Measurements from ENCODE around the gene KRTAP12-1. TPM values are rescaled to one million over a fixed set of nuclear protein-coding genes. Genes with fewer than 3 reads are reported as not detected.

KRTAP12-1 gene
- polyA plus RNA-seq, 4 donors, result 0.09 TPM; not detected in 3

DNA sequence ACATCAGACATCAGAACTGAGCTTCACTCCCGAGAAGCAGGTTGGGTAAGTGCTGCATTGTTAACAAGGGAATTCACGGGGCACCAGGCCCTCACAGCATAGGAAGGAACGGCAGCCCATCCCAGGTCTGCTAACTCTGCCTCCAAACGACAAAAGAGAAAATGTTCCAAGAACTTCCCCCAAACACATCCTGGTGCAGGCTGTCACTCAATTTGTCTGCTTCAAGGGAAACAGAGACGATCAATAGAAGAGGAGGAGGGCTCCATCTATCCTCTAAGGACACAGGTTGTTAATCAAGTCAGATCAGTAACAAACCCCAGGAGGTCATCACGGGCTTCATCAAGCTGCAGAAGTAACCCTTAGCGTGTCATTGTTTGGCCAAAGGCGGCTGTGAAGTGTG is 32.9 kb upstream of the KRTAP12-1 start:
- FAIRE-seq, result no peak

GRCh38 chr21:44713846-44714245 is 31.9 kb upstream of the KRTAP12-1 start:
- H3K9me3 ChIP-seq (ENCODE audit: control insufficient read depth in 2 of 2, insufficient read depth in 1 of 2, low read depth in 1 of 2, low read length in 1 of 2), result no peaks in the 10 kb centered on the region
- H3K27ac ChIP-seq (ENCODE audit: low read depth in 1 of 3, low read length in 2 of 3), result no peak overlapping the region
- no peak for DNase-seq
- no peak overlapping the region for H3K4me3 ChIP-seq (ENCODE audit: low read depth in 1 of 3, low read length in 3 of 3)
- H3K36me3 ChIP-seq (ENCODE audit: control insufficient read depth in 3 of 3, insufficient read depth in 2 of 3, low read depth in 1 of 3, low read length in 3 of 3), result no peaks in the 10 kb centered on the region
- peaks cover 11 to 77% (median 39%) of the 10 kb centered on the region in 3 donors for H3K27me3 ChIP-seq (ENCODE audit: control insufficient read depth in 3 of 3, insufficient read depth in 3 of 3, low read length in 3 of 3)
- no peak for FAIRE-seq
- no peaks in the 10 kb centered on the region for H3K4me1 ChIP-seq (ENCODE audit: control insufficient read depth in 3 of 3, insufficient read depth in 2 of 3, low read depth in 1 of 3, low read length in 2 of 3)
- 84 to 90% (median 87%) methylated on average over 10 of the region's 10 CpGs for WGBS, 3 donors

More for the DNA sequence above, 32.9 kb upstream of the KRTAP12-1 start:
- H3K9me3 ChIP-seq (ENCODE audit: control insufficient read depth in 2 of 2, insufficient read depth in 1 of 2, low read depth in 1 of 2, low read length in 1 of 2), result no peaks in the 10 kb centered on the region
- no peaks in the 10 kb centered on the region for H3K4me1 ChIP-seq (ENCODE audit: control insufficient read depth in 3 of 3, insufficient read depth in 2 of 3, low read depth in 1 of 3, low read length in 2 of 3)
- no peak overlapping the region for H3K4me3 ChIP-seq (ENCODE audit: low read depth in 1 of 3, low read length in 3 of 3)
- H3K36me3 ChIP-seq (ENCODE audit: control insufficient read depth in 3 of 3, insufficient read depth in 2 of 3, low read depth in 1 of 3, low read length in 3 of 3), result no peaks in the 10 kb centered on the region
- H3K27me3 ChIP-seq (ENCODE audit: control insufficient read depth in 3 of 3, insufficient read depth in 3 of 3, low read length in 3 of 3), result peaks cover 7 to 66% (median 33%) of the 10 kb centered on the region in 3 donors
- 17 to 26% (median 18%) methylated on average over 8 of the region's 8 CpGs for WGBS, 3 donors
- DNase-seq, result no peak
- no peak overlapping the region for H3K27ac ChIP-seq (ENCODE audit: low read depth in 1 of 3, low read length in 2 of 3)

DNA sequence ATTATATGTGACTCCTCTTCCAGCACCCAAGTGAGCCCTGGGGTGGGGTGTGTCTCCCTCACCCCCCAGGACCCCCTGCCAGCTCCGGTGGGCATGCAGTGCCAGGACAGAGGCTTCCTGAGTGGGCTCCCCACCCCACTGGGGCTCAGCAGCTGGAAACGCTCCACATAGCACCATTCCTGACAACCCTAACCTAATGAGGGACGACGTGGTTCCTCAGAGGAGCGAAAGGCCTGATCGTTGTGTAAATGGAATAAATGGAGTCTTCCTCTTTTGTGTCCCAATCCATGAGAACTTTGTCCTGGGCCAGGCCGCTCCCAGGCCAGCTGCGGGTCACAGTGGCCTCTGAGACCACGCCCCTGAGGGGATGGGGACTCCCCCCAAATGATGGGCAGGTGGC is 31.2 kb upstream of the KRTAP12-1 start:
- FAIRE-seq, result no peak
- H3K27me3 ChIP-seq (ENCODE audit: control insufficient read depth in 3 of 3, insufficient read depth in 3 of 3, low read length in 3 of 3), result peaks cover 15 to 77% (median 39%) of the 10 kb centered on the region in 3 donors
- no peaks in the 10 kb centered on the region for H3K36me3 ChIP-seq (ENCODE audit: control insufficient read depth in 3 of 3, insufficient read depth in 2 of 3, low read depth in 1 of 3, low read length in 3 of 3)
- no peaks in the 10 kb centered on the region for H3K4me1 ChIP-seq (ENCODE audit: control insufficient read depth in 3 of 3, insufficient read depth in 2 of 3, low read depth in 1 of 3, low read length in 2 of 3)
- 12 to 42% (median 29%) methylated on average over 9 of the region's 9 CpGs for WGBS, 3 donors
- no peaks in the 10 kb centered on the region for H3K9me3 ChIP-seq (ENCODE audit: control insufficient read depth in 2 of 2, insufficient read depth in 1 of 2, low read depth in 1 of 2, low read length in 1 of 2)
- H3K4me3 ChIP-seq (ENCODE audit: low read depth in 1 of 3, low read length in 3 of 3), result no peak overlapping the region
- no peak for DNase-seq
- no peak overlapping the region for H3K27ac ChIP-seq (ENCODE audit: low read depth in 1 of 3, low read length in 2 of 3)

DNA sequence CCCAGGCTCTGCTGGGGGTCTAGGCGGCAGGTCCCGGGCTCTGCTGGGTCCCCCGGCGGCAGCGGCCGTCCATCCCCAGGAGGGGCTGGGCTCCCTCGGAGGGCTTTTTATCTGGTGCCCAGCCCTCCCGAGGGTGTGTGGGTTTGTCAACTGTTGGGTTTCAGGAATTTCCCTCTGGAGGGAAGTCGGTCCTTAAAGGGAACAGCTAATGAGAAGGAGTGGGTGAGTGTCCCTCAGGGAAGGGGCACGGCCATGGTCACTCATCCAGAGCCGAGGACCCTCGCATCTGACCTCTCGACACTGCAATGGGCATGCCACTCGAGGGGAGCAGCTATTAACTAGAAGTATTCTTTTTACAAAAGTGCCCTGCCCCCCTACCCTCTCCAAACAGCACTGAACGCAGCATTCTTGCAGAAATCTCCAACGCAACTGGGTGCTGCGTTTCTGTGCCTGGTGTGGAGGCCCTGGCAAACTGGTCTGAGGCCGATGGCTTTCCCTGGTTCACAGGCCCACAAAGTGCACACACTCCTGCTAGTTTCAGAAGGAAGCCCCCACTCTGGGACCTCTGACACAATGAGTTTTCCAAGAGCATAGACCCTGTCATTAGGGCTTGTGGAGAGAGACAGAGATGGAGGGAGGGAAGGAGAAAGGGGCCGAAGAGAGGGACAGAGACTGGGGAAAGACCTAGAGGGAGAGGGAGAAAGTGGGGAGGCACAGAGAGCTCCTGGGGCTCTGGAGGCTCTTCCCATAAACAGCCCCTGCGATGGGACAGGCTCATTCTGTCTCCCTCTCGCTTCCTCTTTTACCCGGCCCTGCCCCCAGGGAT is 30.5 kb upstream of the KRTAP12-1 start:
- DNase-seq (no peak), FAIRE-seq (no peak)
- Histone ChIP-seq H3K4me3 (ENCODE audit: low read depth in 1 of 3, low read length in 3 of 3) (no peak overlapping the region), H3K27ac (ENCODE audit: low read depth in 1 of 3, low read length in 2 of 3) (no peak overlapping the region), H3K27me3 (ENCODE audit: control insufficient read depth in 3 of 3, insufficient read depth in 3 of 3, low read length in 3 of 3) (peaks cover 17 to 82% (median 45%) of the 10 kb centered on the region in 3 donors), H3K4me1 (ENCODE audit: control insufficient read depth in 3 of 3, insufficient read depth in 2 of 3, low read depth in 1 of 3, low read length in 2 of 3) (no peaks in the 10 kb centered on the region), H3K9me3 (ENCODE audit: control insufficient read depth in 2 of 2, insufficient read depth in 1 of 2, low read depth in 1 of 2, low read length in 1 of 2) (no peaks in the 10 kb centered on the region), H3K36me3 (ENCODE audit: control insufficient read depth in 3 of 3, insufficient read depth in 2 of 3, low read depth in 1 of 3, low read length in 3 of 3) (no peaks in the 10 kb centered on the region)
- 15 to 21% (median 17%) methylated on average over 20 to 22 of the region's 22 CpGs for WGBS, 3 donors

DNA sequence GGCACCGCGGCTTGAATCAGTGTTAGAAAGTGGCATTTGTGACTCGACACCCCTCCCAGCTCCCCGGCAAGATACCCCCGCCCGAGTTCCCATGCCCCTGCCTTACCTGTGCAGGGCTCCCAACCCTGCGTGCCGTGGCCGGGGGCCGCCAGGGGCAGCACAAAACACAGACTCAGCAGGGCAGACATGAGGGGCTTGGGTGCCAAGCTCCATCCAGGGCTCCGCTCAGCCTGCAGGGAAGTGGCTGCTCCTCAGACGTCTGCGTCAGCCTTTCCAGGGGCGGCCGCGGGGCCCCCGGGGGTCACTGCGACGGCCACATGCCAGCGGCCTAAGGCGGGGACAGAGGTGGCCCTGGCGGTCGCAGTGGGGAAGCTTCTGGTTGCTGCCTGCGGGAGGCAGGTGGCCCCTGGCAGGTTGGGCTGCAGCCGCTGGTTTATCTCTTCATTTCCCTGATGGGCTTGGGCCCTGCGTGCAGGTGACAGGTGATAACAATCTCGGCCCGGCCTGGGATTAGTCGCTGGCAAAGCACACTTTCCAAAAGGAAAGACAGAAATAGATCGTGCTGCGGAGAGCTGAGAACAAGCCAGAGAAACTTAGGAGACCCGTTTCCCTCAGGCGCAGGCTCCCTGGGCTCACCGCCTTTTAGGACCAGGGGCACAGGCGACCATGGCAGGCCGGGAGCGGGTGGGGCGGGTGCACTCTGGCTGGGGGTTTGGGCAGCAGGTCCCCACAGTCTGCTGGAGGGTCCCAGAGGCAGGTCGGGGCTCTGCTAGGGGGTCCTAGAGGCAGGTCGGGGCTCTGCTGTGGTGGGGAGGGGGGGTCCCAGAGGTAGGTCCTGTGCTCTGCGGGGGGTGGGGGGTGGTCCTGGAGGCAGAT is 29.6 kb upstream of the KRTAP12-1 start, which contains the start of gene TSPEAR:
TSS of gene TSPEAR (minus strand) at position 246 of the 876 bp plus-strand sequence. CDS start at position 188, 58 bp downstream.
- 2 to 3% (median 3%) methylated on average over 32 to 41 of the region's 41 CpGs for WGBS, 3 donors
- H3K4me1 ChIP-seq (ENCODE audit: control insufficient read depth in 3 of 3, insufficient read depth in 2 of 3, low read depth in 1 of 3, low read length in 2 of 3), result no peaks in the 10 kb centered on the region
- no peak within 1 kb of the TSS for H3K4me3 ChIP-seq (ENCODE audit: low read depth in 1 of 3, low read length in 3 of 3)
- H3K9me3 ChIP-seq (ENCODE audit: control insufficient read depth in 2 of 2, insufficient read depth in 1 of 2, low read depth in 1 of 2, low read length in 1 of 2), result no peaks in the 10 kb centered on the region
- no peak within 1 kb of the TSS for H3K27ac ChIP-seq (ENCODE audit: low read depth in 1 of 3, low read length in 2 of 3)
- H3K27me3 ChIP-seq (ENCODE audit: control insufficient read depth in 3 of 3, insufficient read depth in 3 of 3, low read length in 3 of 3), result peaks cover 17 to 90% (median 50%) of the 10 kb centered on the region in 3 donors
- DNase-seq (peak in 1 of 2 donors; percentile 5), FAIRE-seq (no peak)
- no peaks in the 10 kb centered on the region for H3K36me3 ChIP-seq (ENCODE audit: control insufficient read depth in 3 of 3, insufficient read depth in 2 of 3, low read depth in 1 of 3, low read length in 3 of 3)

DNA sequence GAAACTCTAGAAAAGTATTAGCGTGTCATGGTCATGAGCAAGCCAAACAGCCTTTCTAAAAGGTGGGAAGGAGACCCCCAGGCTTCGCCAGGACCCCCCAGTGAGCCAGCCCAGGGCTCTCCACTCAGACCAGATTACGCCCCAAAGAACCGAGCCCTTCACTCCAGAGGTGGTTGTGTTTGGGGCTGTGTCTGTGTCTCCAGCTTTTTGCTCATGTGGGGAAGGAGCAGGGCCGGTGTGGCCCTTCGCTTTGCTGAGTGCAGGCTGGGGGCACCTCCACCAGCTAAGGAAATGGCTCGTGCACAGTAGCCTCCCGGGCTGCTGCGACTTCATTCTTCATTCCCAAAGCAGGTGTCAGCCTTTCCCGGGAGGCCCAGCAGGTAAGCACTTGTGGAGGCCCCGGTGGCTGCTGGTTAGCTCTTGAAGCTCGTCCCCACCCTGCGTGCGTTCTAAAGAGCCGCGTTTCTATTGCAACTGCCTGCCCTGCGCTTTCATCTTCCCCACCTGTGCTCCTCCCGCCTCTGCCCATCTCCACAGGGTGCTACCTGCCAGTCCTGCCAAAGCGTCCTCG is 28.9 kb upstream of the KRTAP12-1 start:
- peaks cover 17 to 95% (median 57%) of the 10 kb centered on the region in 3 donors for H3K27me3 ChIP-seq (ENCODE audit: control insufficient read depth in 3 of 3, insufficient read depth in 3 of 3, low read length in 3 of 3)
- H3K27ac ChIP-seq (ENCODE audit: low read depth in 1 of 3, low read length in 2 of 3), result no peak overlapping the region
- H3K4me1 ChIP-seq (ENCODE audit: control insufficient read depth in 3 of 3, insufficient read depth in 2 of 3, low read depth in 1 of 3, low read length in 2 of 3), result no peaks in the 10 kb centered on the region
- no peak overlapping the region for H3K4me3 ChIP-seq (ENCODE audit: low read depth in 1 of 3, low read length in 3 of 3)
- whole genome bisulfite sequencing, 3 donors, result 3 to 5% (median 4%) methylated on average over 20 of the region's 20 CpGs
- no peak for FAIRE-seq
- H3K9me3 ChIP-seq (ENCODE audit: control insufficient read depth in 2 of 2, insufficient read depth in 1 of 2, low read depth in 1 of 2, low read length in 1 of 2), result peaks cover 0 to 5% of the 10 kb centered on the region in 2 donors
- DNase-seq, result peak; percentile 11 to 35
- no peaks in the 10 kb centered on the region for H3K36me3 ChIP-seq (ENCODE audit: control insufficient read depth in 3 of 3, insufficient read depth in 2 of 3, low read depth in 1 of 3, low read length in 3 of 3)

DNA sequence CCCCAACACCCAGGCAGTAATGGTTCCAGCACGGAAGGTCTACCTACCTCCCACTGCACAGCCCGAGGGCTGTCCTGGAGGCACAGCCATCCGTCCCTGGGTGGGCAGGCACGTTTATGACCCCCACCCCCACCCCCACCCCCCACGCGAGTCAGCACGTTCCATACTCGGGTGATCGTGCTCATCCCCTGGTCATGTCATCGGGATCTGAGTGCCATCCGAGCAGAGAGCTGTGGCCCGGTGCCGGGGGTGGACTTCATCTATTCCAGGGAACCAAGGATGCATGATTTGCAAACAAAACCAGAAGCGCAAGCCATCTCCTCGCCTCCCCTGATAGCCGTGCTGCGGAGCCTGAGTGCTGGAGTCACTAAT is 28.3 kb upstream of the KRTAP12-1 start:
- no peak for FAIRE-seq
- H3K27me3 ChIP-seq (ENCODE audit: control insufficient read depth in 3 of 3, insufficient read depth in 3 of 3, low read length in 3 of 3), result peaks cover 17 to 91% (median 57%) of the 10 kb centered on the region in 3 donors

More for the DNA sequence above, 28.3 kb upstream of the KRTAP12-1 start:
- H3K36me3 ChIP-seq (ENCODE audit: control insufficient read depth in 3 of 3, insufficient read depth in 2 of 3, low read depth in 1 of 3, low read length in 3 of 3), result no peaks in the 10 kb centered on the region
- no peaks in the 10 kb centered on the region for H3K4me1 ChIP-seq (ENCODE audit: control insufficient read depth in 3 of 3, insufficient read depth in 2 of 3, low read depth in 1 of 3, low read length in 2 of 3)
- DNase-seq, result no peak
- 6 to 8% (median 6%) methylated on average over 17 of the region's 17 CpGs for WGBS, 3 donors
- peaks cover 0 to 6% of the 10 kb centered on the region in 2 donors for H3K9me3 ChIP-seq (ENCODE audit: control insufficient read depth in 2 of 2, insufficient read depth in 1 of 2, low read depth in 1 of 2, low read length in 1 of 2)
- H3K27ac ChIP-seq (ENCODE audit: low read depth in 1 of 3, low read length in 2 of 3), result no peak overlapping the region
- no peak overlapping the region for H3K4me3 ChIP-seq (ENCODE audit: low read depth in 1 of 3, low read length in 3 of 3)

All from small intestine (tissue), 7 donors.